ENCODE data around the gene LOXL3.

LOXL3 gene

DNA sequence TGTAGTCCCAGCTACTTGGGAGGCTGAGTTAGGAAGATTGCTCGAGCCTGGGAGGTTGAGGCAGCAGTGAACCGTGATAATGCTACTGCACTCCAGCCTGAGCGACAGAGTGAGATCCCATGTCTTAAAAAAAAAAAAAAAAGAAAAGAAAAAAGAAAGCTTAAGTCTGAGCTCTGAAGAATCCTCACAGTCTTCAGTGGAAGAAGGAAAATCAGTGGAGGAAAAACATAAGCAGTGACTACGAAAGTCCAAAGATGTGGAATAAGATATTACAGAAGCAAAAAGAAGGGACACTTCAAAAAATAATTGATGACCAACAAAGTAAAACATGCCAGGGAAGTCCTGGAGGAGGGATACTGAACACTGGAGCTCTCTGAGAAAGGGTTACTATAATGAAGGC lies 43.5 kb downstream of the LOXL3 start:
- DNase-seq (ENCODE audit: low read depth in 1 of 2, low spot score in 1 of 2) = no peak

DNA sequence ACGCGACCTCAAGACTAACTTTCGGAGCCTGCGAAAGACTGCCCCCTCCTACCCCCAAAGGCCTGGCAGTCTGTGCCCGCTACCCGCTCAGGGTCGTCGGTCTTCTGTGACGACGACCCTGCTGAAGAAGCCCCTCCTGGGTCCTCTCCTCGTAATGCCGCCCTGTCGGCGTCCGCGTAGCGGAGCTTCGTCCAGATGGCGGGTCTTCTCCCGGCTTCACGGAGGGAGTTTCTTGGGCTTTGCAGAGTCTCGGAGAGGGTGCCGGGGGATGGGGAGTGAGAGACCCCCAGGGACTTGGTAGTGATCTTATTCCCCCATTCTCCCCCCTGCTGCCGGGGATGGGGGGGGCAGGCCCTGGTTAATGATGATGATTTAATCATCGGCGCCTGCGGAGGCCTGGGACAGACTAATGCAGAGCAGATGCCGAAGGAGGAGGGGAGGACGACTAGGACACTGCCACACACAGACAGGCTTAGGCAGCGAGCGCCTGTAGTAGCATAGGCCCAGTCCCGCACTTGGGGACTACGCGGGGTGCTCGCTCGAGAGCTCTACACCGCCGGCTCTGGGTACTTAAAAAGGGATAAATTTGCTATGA lies 45.7 kb downstream of the LOXL3 start:
- DNase-seq (ENCODE audit: low read depth in 1 of 2, low spot score in 1 of 2) = no peak

DNA sequence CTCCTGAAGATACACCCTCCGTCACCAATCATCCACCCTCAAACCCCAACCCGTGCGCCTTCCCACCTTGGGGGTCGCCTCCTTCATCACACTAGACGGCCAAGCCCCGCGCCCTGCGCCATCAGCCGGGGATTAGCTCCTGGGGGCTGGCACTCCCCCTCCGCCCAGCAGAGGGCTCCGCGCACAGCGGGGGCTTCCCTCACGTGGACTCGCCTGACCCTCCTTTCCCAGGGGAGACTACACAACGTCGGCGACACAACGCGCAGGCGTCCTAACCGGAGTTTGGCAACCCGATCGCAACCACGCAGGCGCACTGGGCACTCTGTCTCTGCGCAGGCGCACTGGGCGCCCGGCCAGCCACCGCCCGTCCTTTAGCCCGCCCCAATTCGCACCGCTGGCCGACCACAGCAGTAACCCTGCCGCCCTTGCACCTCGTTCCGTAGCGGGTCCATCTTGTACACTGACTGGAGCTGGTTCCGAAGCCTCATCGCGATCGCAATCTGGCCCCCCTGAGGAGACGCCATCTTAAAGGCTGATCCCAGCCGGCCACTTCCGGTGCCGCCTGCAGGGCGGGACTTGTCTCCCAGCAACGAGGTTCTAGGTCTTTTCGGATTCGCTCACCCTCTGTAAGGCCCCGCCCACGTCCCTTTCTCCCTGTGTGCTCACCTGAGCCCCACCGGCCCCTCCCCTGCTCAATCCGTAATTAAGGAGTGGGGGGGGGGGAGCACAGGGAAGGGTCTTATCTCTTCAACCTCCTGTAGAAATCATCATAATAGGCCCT lies 46.4 kb downstream of the LOXL3 start, which contains the start of gene PCGF1:
TSS of gene PCGF1 (minus strand) at position 551 of the 781 bp plus-strand sequence. CDS start at position 524, 27 bp downstream.
- peak; percentile 95 to 98 for DNase-seq (ENCODE audit: low read depth in 1 of 2, low spot score in 1 of 2)

DNA sequence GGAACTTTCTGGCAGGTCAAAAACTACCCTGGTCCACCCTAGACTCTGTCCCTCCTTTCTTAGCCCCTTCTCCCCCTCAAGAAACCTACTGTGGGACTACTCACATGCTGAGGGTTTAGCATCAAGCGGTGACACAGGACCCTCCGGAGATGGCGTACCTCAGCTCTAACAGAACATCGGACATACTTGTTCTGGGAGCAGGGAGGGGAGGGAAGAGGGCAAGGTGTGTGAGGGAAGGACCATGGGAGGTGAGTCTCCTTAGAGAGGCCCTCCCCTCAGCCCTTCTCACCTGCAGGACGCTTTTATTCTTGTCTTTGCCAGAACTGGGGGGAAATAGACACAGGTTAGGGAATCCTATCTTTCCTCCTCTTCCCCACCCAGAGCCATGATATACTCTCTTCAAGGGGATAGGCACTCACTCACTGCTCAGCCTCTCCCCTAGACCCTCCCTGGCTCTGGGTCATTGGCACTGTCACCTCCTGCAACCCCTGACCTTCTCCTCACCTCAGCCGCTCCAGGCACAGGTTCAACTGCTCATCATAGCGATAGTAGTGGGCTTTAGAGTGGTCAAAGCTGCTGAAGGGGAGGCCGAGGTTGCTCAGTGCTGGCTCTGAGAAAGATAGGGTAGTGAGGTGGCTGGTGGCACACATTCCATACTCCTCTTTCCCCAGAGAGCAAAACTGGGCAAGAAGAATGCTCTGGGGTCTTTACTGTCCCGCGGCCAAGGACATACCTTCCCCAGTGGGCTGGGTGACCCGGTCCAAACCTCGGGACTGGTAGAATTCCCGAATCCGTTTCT lies 48.1 kb downstream of the LOXL3 start:
- DNase-seq (ENCODE audit: low read depth in 1 of 2, low spot score in 1 of 2) = no peak

DNA sequence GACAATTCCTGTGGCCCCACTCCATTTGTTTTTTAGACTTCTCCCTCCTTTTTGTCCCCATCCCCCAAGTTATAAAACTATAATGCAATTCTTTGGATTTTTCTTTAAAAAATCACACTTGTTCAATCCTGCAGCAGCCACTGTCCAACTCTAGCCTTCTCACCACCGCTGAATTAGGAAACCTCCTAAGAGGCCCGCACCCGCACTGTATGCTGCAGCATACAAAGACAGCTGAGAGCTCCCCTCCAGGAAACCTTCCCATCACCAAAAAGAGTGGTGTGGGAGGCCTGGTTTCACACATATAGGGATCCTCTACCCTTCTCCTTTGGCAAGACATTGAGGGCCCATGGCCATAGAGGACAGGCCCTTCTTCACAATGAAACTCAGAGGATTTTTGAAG lies 49.2 kb downstream of the LOXL3 start:
- no peak for DNase-seq (ENCODE audit: low read depth in 1 of 2, low spot score in 1 of 2)

DNA sequence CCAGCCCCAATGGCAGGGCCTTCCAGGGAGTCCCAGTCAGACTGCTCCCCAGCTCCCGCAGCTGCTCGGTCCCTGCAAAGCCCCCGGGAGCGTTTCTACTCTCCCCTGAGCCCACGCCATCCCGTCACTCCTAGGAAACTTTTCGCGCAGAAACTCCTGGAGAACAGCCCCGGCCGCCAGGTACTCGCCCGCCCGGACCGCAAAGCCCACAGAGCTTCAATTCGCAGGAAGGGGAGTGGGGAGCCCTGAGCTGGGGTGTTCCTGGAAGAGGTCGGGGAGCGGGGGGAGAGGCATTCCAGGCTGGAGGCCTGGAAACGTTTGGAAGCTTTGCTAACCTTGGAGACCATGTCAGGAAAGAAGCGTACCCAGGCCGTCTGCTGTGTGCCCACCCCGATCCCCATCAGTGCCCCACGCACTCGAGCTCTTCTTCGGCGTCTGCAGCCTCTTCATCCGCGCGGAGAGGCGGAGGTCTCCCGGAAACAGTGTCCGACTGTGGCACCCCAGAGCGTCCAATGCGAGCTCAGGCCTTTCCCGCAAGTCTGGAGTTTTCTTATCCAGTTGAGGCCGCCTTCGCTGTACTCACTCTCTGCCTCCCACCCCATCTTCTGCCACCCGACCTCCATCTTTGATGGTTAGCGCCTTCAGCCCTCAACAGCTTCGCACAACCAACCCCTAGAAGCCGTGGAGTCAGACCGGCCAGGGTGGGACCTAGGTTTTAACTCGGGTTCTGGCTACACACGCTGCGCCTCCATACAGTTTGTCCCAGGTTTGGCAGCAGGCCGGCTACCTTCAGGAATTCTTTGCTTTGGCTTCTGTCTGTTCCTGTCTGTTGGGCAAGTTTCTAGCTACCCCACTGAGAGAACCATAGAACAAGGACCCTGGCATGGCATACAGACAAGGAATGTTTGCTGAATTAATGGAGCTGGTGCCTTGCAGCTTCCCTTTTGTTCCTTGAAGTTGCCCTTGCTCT lies 50.0 kb downstream of the LOXL3 start:
- DNase-seq (ENCODE audit: low read depth in 1 of 2, low spot score in 1 of 2) = no peak

DNA sequence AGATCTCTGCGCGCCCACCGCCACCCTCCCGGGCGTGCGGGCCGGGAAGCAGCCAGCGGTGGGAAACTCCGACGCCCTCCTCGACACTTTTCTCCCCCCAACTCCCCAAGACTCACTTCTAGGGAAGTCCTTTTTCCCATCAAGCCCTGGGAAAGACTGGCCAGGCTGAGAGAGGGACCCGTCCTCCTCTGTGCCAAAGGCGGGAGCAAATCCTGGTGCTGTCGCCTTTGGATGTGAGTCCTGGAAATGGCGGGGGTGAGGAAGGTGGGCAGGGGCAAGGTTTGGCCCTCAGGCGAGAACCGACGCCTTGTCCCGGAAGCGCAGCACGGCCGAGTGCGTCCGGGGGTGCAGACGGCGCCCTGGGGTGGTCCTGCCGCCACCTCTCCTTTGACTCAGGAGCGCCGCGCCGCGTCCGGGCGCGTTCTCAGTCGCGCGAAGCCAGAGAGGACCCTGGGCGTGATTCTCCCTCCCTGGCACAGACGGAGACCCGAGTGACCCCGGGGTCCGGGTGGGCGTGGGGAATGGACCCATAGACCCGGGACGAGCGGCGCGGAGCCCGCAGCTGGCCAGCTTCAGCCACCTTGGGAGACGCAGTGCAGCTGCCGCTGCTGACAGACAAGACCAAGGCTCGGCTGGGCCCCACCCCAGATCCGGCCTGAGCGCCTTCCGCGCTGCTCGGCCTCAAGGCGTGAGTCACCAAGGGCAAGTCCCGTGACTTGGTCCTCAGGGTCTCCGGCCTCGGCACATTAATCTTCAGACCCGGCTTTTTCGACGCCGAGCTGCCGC lies 50.8 kb downstream of the LOXL3 start:
- DNase-seq (ENCODE audit: low read depth in 1 of 2, low spot score in 1 of 2) = no peak

DNA sequence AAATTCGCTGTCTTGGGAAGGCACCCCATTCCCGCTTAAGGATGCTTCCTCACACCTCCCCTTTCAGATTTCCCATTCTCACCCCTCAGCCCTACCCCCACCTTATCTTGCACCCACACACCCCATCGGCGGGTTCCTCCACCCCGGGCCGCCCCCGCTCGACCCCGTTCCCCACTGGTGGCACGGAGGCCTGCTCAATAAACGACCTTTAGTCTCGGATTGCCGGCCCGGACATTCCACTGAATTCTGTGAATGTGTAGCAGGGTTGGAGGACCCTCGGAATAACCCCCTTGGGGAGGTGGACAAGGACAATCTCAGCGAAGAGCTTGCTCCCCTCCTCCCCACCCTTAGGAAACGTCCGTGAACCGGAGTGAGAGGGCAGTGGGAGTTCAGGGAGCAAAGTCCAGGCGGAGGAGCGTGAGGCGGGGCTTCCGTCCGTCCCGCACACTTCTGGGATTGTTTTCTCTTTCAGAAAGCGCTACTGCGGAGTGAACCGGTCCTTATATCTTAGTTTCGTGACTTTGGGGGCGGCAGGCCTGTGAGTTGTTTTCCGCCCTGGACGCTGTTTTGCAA lies 51.5 kb downstream of the LOXL3 start:
- no peak for DNase-seq (ENCODE audit: low read depth in 1 of 2, low spot score in 1 of 2)

DNA sequence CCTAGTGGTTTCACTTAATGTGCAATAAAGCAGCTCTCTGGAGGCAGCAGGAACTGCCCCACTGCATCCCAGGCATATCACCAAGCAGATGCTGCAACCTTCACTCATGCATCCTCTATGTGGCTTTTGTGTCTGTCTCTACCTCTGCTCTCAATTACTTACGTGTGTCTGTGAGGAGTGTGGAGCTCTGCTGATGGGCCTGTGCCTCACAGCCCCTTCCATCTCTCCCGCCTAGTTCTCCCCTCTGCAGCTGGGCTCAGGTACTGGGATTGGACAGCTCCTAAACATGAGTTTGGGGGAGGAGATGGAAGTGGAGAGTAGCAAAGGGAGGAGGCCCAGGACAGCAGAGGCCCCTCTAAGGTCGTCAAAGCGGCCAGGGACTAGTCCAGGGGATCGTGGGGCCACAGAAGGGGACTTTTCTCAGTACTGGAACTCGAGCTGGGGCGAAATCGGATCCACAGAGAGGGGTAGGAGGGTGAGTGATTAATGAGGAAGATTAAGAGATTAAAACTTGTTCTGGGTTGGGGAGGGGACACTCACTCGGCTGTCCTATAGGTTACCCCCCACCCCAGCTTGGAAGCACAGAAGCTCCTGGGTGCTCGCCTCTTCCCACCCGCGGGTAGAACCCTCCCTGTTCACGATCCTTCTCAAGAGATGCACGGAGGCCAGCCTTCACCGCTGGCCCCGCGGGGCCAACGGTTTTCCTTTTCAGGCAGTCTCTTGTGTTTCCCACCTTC lies 52.2 kb downstream of the LOXL3 start:
- DNase-seq (ENCODE audit: low read depth in 1 of 2, low spot score in 1 of 2) = no peak

DNA sequence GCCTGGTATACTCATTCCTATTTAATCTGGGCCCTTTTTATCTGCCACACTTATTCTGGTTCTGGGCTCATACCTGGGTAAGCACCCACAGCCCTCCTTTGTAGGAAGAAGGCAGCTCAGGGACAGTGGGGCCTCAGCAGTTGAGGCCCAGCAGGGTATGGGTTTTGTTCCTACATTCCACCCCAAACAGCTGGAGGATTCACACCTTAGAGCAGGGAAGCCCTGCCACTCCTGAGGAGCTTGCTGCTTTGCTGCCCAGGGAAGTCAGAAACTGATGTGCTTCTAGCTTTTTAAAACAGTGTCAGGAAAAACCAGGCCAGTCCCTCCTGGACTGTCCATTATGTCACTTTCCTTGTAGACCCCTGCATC lies 53.2 kb downstream of the LOXL3 start:
- no peak for DNase-seq (ENCODE audit: low read depth in 1 of 2, low spot score in 1 of 2)

DNA sequence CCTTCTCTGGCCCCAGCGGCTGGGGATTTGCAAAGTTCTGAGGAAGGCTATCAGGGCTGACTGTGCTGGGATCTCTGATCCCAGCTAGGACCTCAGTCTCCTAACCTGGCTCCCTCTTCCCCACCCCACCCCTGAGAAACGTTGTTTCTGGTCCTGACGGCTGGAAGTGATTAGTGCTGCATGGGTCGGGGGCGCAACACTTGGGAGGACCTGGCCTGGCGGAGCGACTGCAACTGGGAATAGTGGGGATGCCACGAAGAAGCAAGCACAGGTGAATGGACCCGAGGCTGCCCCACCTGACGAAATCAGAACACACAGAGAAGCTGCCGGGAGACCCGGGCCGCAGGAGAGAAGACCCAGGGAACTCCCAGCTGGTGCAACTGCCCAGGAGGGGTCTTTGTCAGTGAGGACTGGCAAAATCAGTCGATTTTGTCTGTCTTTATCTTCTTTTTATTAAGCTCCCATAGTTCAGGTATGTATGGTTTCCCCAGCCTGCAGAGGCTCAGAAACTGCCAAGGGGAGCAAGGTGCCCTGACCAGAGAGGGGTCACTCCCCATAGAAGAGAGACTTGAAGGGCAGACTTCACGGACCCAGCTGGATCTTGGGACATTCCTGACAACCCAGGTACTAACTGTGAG lies 53.7 kb downstream of the LOXL3 start:
- DNase-seq (ENCODE audit: low read depth in 1 of 2, low spot score in 1 of 2) = no peak

DNA sequence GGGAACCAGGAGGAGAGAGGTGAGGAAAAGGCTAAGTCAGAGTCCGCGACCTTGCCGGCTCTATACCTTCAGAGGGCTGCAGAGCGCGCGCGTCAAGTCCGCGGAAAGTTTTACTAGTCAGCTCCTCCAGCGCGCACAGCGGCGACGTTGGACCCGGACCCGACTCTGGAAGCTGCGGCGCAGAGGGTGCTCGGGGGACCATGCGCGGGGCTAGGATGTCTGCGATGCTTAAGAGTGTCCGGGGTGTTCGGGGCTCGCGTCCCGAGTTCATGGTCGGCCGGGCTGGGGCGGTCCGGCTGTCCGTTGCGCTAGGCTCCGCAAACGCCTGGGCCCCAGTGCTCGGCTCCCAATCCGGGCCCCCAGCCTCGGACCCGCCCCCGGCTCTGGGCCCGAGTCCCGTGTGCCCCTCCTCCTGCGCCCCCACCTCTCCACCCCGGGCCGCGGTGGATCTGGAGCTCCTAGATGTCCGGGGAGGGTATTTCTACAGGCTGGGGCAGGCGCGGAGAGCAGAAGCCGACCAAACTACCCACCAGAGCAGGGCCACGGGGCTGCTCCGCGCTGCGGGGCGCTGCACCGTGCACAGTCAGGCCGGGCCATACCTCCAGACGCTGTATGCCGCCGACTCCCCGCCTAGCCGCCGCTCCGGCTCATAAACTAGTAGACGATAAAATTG lies 54.3 kb downstream of the LOXL3 start, which contains the start of gene LBX2:
TSS of gene LBX2 (minus strand) at position 337 of the 673 bp plus-strand sequence. CDS start at position 271, 66 bp downstream.
- no peak for DNase-seq (ENCODE audit: low read depth in 1 of 2, low spot score in 1 of 2)

DNA sequence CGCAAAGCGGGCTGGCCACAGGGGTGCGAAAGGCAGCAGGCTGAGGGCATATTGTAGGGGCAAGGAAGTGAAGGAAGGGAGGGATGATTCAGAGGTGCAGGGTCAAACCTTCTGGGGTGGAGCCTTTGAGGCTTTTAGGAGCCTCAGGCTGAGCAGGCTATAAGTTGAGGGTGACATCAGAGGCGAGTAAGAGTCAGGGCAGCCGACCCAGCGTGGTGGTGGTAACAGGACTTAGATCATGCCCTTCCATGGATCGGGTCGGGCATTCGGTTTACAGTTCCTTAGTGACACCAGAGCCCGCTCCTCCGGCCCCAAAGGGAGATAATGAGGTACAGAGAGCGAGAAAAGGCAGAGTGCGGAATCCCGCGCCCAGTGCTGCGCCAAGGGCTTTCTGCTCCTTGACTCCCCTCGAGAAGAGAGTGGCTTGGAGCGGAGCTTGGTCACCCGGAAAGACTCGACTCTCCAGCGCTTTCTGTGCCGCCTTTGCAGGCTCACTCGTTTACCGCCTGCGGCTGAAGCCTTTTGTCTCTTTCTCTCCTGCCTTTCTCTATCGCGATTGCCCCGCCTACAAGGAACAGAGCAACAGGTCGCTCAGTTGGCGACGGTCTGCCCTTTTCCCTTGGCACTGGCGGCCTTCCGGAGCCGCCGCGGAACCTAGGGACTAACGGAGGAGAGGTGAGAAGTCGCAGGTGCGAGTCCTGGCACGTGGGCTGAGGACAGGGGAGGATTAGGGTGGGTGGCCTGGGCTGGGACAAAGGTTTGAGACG lies 55.1 kb downstream of the LOXL3 start:
- no peak for DNase-seq (ENCODE audit: low read depth in 1 of 2, low spot score in 1 of 2)

DNA sequence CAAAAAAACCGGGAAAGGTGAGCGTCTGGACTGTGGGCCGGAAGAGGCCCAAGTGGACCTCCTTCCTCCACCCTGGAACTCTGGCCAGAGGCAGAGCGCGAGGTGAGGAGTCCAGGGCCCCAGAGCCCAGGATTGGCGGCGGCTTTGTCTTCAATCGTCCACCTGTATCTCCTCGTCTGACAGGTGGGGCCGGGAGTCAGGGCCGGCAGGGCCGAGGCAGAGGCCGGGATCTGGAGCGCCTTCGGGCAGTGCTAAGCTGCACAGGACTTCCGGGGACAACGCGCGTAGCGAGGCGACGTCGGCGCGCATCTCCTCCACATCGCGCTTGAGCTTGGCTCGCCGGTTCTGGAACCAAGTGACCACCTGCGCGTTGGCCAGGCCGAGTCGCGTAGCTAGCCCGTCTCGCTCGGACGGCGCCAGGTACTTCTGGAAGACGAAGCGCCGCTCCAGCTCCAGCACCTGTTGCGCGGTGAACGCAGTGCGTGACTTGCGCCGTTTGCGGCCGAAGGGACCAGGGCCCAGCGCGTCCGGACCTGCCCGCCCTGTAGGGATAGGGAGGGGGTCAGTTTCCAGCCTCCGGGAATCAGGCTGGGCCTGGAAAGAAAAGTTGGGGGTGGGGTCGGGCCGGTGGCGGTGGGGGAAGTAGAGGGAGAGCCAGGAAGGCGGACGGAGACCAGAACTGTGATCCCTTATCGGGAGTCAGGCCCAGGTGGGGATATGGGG lies 55.8 kb downstream of the LOXL3 start:
- no peak for DNase-seq (ENCODE audit: low read depth in 1 of 2, low spot score in 1 of 2)

DNA sequence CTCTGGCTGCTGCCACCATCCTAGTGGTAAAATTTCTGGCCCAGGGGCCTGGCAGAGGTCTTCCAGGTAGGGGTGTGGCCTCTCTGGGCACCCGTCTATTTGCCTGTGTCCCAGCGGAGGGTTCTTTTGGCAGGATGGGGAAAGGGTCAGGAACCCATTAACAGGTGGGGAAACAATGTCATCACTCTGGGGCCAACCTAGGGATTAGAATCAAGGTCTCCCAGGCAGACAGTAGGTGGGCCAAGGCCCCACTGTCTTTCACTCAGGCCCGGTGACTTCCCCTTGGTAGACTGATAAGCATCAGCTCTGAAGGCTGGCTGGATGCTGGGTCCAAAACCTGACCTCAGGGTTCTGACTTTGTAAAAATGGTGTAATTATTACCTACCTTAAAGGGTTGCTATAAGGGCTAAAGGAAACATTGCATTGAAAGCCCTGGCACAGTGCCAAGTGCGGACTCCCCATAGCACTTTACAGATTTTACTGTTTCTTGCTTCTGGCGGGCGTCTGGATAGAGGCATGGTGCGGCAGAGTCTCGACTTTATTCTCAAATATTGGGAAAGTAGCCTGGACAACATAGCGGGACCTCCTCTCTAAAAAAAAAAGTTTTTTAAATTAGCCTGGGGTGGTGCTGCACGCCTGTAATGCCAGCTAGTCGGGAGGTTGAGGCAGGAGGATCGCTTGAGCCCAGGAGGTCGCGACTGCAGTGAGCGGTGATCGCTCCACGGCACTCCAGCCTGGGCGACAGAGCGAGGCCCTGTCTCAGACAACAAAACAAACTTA lies 56.6 kb downstream of the LOXL3 start:
- no peak for DNase-seq (ENCODE audit: low read depth in 1 of 2, low spot score in 1 of 2)

DNA sequence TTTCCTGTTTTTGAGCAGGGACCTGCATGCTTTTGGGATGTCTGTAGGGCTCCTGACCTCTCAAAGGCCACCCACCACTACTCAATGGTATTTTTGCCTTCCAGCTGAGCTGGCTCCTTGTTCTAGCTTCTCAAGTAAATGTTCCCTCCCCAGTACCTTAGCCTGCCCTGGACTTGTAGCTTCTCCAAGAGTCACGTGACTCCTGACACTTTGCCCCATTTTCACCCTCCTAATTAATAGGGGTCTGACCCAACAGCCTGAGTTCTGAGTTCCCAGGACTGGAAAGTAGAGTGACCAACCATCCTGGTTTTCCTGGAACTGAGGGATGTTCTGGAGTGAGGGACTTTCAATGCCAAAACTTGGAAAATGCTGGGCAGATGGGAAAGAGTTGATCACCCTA lies 58.3 kb downstream of the LOXL3 start:
- no peak for DNase-seq (ENCODE audit: low read depth in 1 of 2, low spot score in 1 of 2)
